Hindlimb muscle (tissue), 1 donor: Measurements from ENCODE around the gene CXCL12. TPM values are rescaled to one million over a fixed set of nuclear protein-coding genes. Genes with fewer than 3 reads are reported as not detected.
A peak's percentile ranks its signal among the peaks of the same experiment; 100 is the strongest.

Experiments
- DNase-seq: peaks from one replicate; pipeline ENCODE4 v3.0.0-alpha.2; 2013
- polyA plus RNA-seq: library from polyadenylated mRNA; unstranded; fragments of 120-200 nt; gene quantifications from one replicate; pipeline ENCODE4 v1.2.1, GENCODE V29; 2013; ENCODE audit not compliant: insufficient read length

The CXCL12 gene
- polyA plus RNA-seq, 1 donor = 201 TPM

DNA sequence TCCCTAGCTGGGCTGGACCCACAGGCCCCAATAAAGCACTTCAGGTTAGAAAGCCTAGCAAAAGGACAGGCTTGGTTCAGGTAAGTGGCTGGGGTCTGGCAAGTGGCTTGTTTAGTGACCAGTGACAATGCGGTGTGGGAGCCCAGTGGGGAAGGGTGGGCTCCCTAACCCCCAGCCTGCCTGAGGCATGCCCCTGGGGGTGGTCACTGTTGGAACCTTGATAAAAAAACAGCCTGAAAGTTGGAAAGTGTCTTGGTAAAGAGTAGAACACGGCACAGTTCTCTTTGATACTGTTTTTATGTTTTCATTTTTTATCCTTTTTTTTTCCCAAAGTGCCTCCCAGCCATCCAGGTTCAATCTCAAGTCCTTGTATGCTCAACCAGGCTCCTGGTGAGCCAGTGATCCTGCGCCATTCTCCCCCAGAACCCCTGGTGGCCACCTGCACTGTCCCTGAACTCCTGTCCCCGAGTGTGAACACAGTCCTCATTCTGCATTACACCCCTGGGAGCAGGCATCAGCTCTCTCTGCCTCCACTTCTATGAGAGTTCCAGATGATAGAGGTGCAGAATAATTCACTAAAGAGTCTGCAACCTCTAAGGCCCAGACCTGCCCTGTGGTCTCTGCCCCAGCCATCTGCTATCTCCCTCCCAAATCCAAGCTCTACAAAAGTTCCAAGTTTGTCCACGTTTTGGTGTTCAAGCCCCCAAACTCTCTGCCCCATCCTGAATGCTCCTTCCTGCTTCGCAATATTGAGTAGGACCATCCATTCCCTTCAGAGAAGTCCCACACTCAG is 15.0 kb upstream of the CXCL12 start:
- no peak for DNase-seq

DNA sequence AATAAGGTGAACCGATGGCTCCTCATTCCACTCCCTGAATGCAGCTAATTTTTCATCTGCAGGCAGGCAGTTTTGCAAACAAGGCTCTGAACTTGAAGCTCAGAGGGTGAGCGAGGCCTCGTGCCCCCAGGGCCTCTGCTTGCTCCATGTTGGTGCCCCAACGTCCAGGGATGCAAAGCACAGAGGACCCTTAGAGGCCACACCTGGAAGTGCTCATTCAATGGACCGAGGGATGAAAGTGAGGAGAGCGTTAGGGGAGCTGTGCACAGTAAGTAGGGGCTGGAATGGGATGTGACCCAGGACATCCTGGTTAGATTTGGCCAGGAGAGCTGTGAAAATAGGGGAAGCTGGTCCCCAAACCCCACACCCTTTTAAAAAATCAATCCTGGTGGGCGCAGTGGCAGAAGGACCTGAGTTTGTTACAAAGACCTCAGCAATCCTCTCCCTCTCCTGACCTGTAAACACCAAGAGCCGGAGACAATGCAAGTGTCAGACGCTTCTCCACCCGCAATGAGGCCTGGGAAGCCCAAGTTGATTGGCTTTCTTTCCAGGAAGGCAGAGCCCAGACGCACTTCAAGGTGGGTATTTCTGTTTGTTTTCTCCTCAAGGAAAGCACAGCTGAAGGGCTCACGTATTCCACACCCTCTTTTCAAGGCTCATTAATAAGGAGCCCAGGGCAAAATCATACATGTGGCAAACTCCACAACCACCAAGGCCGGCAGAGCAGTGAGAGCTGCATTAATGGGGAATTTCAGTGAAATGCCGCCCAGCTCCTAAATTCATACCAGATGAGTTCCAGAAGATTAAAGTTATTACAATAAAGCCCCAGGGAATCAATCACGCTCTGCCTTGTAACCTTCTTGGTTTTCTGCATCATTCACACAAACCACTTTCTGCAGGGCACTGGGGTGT is 14.1 kb upstream of the CXCL12 start:
- DNase-seq = no peak

DNA sequence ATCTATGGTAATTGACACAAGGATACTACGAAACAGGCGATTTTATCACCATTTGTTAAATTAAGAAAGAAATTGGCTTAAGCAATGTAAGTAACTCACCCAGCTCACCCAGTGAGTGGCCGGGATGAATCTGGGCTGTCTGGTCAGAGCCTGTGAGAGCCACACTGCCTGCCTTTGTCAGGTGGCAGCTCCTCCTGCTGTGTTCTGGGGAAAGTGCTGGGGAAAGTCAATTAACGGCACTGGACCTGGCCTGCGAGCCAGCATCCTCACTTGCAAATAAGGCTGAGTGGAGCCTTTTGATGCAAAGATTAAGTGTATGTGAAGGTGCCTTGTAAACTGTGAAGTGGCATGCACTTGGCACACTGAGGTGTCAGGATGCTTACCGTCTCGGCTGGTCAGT is 13.4 kb upstream of the CXCL12 start:
- DNase-seq = no peak

DNA sequence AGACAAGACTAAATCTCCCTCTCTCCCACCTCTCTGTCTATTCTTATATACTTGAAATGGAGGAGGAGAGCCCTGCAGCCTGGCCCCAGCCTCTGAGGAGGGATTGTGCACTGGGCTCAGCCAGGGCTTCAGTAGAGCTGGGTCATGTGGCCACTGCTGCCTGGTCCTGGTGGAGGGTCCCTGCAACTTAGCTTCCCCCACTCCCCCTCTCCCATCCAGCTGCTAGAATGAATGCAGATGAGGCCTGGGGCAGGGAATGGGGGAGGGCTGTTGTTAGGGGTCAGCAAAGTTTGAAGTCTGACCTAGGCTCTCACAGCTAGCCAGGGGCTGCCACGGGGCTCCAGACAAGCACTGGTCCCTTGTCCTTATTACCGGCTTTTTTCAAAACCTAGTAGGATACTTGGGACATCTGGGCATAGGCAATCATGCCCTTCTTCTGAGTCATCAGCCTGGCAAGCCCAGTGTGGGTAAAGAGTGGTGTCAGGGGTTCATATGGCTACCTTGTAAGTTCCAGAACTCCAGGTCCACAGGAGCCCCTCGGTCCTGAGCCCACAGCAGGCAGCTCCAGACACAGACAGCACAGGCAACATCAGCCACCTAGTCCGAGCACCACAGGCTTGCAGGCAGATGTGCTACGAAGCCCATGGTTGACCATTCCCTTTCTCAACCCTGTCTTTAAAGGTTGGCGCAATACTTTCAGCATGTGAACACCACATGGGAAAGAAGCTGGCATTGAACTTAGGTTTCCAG is 12.8 kb upstream of the CXCL12 start:
- no peak for DNase-seq

DNA sequence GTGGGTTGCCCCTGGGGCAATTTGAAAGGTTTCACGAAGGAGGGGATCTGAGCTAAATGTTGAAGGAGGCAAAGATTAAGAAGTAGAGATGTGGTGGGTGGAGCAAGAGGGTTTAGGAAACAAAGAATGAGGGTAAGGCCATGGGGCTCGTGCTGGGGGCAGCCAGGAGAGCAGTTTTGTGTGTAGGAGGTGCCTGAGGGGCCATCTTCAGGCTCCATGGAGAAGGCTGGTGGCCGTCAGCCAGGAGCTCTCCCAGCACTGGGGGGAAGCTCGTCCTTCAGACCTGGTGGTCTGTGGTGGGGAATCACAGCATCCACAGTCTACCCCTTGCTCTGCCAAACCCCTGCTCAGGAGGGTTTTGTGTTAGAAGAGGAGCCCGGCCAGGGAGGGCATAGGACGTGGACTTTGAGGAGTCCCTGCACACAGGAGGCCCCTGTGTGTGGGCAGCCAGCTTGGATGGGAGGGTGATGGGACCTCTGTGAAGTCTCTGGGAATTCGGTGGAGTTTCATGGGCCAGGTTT is 11.8 kb upstream of the CXCL12 start:
- DNase-seq = no peak

DNA sequence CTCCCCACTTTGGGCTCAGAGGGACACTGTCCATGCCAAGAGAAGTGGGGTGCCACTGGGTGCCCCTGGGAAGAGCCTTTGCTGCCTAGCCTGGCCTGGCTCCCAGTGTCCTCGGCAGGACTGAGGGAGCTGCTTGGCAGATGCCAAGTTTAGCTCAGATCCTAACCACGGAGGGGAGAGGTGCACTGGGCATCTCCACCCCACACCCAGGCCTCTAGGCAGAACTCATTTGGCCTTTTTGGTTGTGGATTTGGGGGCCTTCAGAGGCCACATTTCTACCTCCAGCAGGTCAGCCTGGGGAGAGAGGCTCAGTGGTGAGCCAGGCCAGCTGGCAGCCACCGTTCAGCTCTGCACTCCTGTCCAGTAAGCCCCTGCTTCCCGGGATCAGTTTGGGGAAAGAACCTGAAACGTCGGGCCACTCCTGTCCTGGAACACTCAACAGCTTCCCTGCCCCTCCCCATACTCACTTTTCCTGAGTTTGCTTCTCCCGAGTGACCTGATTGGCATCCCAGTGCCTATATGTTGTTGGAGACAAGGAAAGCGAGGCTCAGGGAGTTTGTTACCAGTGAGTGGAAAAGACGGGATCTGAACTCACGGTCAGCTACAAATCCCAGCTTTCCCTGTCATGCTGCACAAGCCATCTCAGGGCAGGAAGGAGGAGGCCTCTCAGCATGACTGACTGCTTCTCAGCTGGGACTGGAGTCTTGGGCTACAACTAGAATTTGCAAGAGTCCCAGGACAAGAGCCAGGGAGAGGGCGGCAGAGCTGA is 11.2 kb upstream of the CXCL12 start:
- DNase-seq = no peak

DNA sequence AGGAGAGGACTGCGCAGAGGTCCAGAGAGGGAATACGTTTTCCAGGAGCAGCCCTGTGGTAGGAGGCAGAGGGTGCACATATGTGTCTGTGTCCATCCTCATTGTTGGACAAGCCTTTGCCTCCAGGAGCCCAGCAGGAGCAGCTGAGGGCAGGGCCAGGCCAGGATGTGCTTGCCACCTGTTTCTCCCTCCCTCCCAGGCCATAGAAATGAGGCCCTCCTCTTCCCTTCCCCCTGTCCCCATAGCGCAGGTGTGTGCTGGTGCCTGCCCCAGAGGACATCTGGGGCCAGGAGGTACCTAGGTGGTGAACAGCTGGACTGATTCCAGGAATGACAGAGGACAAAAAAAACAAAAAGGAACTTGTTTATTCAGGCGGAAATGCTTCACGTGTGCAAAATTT is 10.5 kb upstream of the CXCL12 start:
- no peak for DNase-seq

DNA sequence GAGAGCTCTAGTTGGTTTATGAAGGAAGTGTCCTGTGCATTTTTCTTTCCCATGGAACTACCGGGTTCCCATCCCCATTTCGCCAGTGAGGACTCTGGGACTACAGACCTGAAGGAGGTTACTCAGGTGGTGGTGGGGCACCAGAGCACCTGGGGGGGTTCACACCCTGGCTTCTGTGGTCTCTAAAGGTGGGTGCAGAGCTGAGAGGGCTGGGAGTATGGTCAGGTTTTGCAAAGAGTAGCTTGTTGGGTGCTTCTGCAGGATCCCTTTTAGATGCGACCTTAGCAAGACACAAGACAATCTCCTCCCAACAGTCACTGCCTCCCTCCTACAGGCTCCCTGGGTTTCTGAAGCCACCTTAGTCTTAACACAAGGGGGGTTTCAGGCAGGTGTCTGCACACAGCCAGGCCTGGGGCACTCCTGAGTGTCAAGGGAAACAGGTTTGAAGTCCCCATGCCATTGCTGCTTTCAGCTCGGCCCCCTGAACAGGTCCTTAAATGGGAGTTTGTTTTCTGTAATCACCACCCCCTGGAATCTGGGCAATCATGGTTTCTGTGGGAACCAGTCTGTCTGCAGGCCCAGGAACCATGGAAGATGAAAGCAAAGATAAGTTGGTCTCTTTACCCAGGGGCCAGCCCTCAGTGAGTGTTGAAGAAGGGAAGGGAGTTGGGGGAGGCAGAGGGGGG is 9.9 kb upstream of the CXCL12 start:
- DNase-seq = no peak

DNA sequence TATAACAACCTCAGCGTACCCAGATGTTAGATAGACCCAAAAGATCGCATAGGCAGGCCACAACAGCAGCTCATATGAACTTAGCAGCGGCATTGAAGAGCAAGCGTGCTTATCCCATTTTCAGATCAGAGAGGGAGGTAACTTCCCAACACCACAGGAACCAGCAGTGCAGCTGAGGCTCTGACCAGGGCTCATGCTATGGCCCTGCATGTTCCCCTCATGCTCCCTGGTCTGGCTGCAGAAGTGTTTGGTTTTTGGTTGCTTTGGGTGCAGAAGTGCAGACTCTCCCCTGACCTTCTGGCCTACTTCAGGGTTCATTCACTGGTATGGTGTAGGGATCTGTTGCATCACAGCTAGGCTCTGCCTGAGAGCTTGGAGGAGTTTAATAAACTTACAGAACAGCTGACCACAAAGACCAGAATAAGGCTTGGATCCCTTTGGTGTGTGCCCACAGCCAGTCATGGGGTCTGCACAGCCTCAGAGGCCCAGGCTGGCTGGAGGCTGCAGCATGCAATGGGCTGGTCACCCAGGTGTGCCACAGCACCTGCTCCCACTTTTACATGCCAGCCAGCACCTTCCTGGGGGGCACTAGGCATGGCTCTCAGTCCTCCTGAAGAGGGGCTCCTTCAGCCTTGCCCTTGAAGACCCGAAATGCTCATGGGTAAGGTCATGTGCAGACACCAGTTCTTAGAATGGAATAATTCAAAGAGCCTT is 9.1 kb upstream of the CXCL12 start:
- no peak for DNase-seq

DNA sequence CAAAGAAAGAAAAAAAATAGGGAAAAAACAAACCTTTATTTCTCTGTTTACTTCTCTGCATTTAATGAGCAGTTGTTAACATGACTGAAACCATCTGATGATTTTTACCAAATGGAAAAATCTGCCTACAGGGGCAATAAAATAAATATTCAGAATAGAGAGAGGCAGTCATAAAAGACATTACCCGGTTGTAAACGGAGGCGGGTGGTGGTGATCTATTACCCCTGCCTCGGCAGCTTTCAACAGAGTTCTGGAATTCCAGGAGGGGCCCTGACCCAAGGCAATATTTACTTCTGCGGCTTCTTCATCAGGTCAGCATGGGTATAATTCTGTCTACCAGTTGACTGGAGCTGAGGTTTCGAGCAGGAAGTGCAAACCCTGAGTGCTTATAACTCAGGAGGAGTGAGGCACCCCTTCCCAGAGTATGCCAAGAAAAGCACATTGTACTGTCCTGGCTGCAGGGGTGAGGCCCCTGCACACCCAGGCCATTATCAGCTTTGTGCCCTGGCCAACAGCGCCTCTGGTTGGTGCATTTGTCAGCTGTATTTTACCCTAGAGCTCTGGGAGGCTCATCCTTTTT is 8.2 kb upstream of the CXCL12 start:
- no peak for DNase-seq

DNA sequence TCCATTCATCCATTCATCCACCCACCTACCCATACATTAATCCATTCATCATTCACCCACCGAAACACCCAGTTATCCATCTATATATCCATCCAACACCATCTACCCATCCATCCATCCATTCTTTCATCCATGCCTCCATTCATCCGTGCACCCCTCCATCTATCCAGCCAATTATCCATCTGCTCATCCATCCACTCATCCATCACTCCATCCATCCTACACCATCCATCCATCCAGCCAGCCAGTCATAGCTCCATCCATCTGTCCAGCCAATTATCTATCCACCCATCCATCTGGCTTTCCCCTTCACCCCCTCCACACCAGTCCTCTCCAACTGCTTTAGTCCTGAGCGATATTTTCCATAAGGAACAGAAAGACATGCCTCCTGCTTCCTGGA is 7.5 kb upstream of the CXCL12 start:
- no peak for DNase-seq

DNA sequence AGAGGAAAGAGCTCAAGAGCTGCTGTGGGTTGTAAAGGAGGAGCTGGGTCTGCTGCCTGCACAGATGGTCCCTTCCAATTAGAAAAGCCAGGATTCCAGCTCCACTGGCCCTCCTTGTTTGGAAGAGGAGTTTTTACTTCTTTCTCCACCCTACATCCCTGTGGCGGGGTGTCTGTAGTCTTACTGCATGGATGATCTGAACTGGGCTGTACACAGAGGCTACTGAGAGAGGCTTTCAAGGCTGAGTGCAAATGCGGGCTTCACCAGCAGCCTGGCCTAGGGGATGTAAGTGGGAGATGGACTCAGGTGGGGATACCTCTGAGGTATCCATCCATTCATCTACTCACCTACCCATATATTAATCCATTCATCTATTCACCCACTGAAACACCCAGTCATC is 7.1 kb upstream of the CXCL12 start:
- no peak for DNase-seq

DNA sequence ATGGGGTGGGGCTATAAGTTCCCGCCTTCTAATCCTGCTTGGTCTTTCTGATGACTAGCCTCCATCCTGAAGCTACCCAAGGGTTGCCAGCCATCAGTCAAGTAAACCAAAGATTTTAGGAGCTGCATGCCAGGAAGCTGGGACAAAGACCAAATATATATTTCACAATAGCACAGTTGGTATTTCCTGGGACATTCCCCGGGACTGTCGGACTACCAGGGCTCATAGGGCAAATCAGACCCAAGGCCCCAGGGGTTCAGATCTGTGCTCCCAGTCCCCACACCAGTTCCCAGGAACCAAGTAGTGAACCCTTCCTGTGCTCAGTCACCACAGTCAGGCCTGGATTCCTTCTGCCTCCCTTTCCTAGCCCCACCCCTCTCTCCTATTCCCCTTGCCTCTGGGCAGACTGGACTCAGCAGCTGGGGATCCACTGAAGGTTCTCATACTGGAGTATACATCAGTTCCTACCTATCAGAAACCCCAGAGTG is 5.7 kb upstream of the CXCL12 start:
- no peak for DNase-seq

DNA sequence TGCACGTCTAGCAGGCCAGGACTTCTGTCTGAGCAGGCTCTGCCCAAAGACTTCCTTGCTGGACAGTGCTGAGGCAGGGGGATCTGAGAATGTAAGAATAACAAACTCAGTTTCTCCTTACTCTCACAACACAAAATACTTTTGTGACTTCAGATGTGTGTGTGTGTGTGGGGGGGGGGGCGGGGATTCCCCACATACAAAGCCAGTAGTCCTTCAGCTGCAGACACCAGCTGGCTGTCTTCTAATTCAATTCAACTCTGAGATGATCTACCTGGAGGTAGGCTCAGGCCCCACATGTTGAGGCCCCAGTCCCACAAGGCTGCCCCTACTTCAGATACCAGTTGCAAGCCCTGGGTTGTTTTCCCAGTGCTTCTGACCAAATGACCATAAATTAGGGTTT is 4.7 kb upstream of the CXCL12 start:
- no peak for DNase-seq

DNA sequence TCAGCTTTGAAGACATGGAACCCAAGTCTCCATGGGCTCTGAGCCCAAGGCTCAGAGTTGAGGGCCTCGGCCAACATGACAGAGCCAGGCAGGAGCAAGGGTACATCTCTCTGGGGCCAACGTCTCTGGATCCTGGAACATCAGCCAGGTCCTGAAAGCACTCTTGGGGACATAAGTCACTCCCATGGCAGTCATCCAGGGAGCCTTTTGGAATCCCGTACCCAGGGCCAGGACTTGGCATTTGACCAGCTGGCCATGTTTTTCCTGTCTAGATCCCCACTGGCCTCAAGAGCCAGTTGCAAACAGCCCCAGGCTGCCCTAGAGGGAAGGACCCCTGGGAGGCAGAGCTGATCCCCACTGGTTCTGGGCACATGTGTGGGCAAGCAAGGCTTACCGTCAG is 4.3 kb upstream of the CXCL12 start:
- DNase-seq = no peak

DNA sequence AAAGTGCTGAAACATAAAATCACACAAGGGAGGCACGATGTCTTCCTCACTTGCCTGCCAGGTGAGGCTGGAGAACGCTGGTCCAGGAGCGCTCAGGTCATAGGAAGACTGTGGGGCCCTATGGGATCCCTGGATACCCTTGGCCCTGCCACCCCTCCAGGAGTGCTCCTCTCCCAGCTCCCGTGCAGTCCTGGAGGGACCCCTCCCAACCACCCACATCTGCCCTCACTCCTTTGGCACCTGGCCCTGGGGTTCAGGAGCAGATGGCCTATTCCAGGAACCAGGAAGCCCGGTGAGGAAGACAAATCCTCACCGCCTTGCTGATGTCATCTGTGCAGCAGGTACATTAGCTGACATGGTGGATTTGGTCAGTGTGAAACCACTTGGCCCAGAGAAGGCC is 3.7 kb upstream of the CXCL12 start:
- no peak for DNase-seq

DNA sequence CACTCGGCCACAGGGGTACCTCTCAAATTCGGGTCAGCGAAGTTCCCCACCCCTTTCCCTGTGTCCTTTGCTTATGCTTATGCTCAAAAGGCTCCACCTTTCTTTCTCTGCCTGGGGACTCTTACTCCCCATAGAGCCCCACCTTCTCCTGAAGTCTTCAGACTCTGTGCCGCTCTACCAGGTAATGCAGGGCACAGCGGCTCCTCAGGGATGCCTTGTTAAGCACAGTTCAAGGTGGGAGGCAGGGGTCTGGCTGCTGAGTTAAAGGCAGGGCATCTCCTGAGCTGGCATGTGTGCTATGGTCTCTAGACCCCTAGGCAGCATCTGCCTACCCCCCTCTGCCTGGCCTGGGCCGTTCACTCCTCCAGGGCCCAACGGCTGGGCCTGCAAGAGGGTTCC is 3.0 kb upstream of the CXCL12 start:
- DNase-seq = no peak

DNA sequence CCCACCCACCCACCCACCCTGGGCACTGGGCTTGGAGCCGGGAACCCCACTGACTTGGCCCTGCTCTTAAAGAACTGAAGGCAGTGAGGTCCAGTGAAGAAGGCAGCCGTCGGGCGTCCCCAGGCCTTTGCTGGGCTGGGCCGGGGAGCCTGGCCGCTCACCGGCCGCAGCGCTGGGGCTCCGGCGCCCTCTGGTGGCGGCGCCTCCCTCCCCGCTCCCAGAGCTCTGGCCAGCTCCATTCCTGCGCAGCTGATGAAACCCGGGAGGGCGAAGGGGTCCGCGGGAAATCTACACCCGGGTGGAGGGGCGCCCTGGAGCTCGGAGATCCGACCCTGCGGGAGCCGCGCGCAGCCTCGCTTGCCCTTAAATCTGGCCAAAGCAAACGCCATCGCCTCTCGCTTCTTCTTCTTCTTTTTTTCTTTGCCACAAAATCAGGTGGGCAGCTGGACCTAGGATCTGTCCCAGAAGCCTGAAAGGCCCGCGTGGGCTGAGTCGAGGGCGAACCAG is 1.7 kb upstream of the CXCL12 start:
- DNase-seq = peak; percentile 85

DNA sequence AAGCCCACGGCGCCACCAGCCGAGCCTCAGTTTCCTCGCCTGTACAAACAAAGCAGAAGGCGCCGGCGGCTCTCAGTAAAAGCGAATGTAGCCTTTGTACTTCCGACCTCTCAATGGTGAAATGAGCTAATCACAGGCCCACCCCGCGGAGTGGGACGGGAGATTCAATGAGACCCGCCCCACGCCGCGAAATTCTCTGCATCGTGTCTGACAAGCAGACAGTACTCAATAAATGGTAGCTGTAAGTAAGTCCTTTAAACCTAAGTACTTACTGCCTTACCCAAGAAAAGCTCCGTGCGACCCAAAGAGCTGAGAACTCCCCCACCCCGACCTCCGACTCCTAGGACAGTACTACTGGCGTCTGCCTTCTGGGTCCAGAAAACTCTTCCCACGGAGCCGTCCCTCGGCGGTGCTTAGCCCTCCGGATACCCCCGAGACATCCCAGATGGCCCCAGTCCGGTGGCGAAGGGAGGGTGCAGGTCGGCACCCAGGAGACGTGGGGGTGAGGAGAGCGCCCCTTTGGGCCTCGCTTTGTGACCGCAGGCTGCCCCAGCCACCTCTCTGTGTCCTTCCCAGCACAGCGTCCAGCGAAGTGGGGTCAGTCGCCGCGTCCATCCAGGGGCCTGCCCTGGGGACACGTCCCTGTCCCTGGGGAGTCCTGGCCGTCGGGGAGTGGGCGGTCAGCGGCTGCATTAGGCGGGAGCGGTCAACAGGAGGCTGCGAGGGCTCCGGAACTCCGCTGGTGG is 972 bp upstream of the CXCL12 start:
- DNase-seq = peak; percentile 29
